Kidney glomerular epithelial cell (primary cell): ENCODE results near the gene MRPL2.
A peak's percentile ranks its signal among the peaks of the same experiment; 100 is the strongest.

Source experiments
- DNase-seq: peaks from one replicate; lab custom pipeline; 2025; lab: John Stamatoyannopoulos, UW

MRPL2 gene

GRCh38 chr6:43059168-43060033, at the start of gene MRPL2, which contains the start of gene KLC4:
Gene MRPL2, minus strand, starts transcription at chr6:43059434. Its CDS starts 53 bp downstream, at chr6:43059381.
Gene KLC4, plus strand, starts transcription at chr6:43059631. Its CDS starts 1,705 bp downstream, at chr6:43061336.
- DNase-seq = peak; percentile 99

GRCh38 chr6:43107344-43108062, 48.3 kb upstream of the MRPL2 start:
- DNase-seq = no peak

- DNase-seq = no peak
Measured at GRCh38 chr6:43105538-43106222, 46.4 kb upstream of the MRPL2 start.

GRCh38 chr6:43103253-43103876, 44.1 kb upstream of the MRPL2 start:
- DNase-seq = no peak

- no peak for DNase-seq
Measured at GRCh38 chr6:43101497-43101896, 42.3 kb upstream of the MRPL2 start.

GRCh38 chr6:43097502-43097901, 38.3 kb upstream of the MRPL2 start:
- DNase-seq = no peak

GRCh38 chr6:43097098-43097489, 37.9 kb upstream of the MRPL2 start:
- no peak for DNase-seq

GRCh38 chr6:43096451-43097097, 37.3 kb upstream of the MRPL2 start:
- DNase-seq = peak; percentile 89

GRCh38 chr6:43095939-43096338, 36.7 kb upstream of the MRPL2 start:
- no peak for DNase-seq

GRCh38 chr6:43093436-43094289, 34.4 kb upstream of the MRPL2 start:
- DNase-seq = peak; percentile 37

- DNase-seq = no peak
Measured at GRCh38 chr6:43092635-43093034, 33.4 kb upstream of the MRPL2 start.

GRCh38 chr6:43091436-43091991, 32.3 kb upstream of the MRPL2 start:
- DNase-seq = no peak

GRCh38 chr6:43091020-43091419, 31.8 kb upstream of the MRPL2 start:
- DNase-seq = no peak

GRCh38 chr6:43090559-43090956, 31.3 kb upstream of the MRPL2 start:
- no peak for DNase-seq

GRCh38 chr6:43089874-43090558, 30.8 kb upstream of the MRPL2 start:
- no peak for DNase-seq

- no peak for DNase-seq
Measured at GRCh38 chr6:43089467-43089866, 30.2 kb upstream of the MRPL2 start.

GRCh38 chr6:43088654-43089056, 29.4 kb upstream of the MRPL2 start:
- no peak for DNase-seq

GRCh38 chr6:43086022-43086658, 26.9 kb upstream of the MRPL2 start:
- no peak for DNase-seq
